Mesothelial cell of epicardium (in vitro differentiated cells): ENCODE data around the gene ALOX5. TPM values are rescaled to one million over a fixed set of nuclear protein-coding genes. Genes with fewer than 3 reads are reported as not detected.
"Not testable (repeated sequence)": the region's sequence is repeated elsewhere in the genome, so short reads cannot be mapped to it uniquely, and the experiment has no call there.

Experiments
- DNase-seq, 2 experiments: peaks; one replicate each; pipeline ENCODE4 v3.0.0; 2021; ENCODE audit warnings: low spot score in 2 of 2; ENCODE audit not compliant: unreplicated experiment in 2 of 2
- H3K27ac Mint-ChIP-seq: 2 replicates; pipeline ENCODE4 v1.8.0; 2021; ENCODE audit warnings: mixed read lengths
- H3K27me3 Mint-ChIP-seq: 2 replicates; pipeline ENCODE4 v1.8.0; 2021; ENCODE audit warnings: low read depth, mixed read lengths
- H3K36me3 Mint-ChIP-seq: 2 replicates; pipeline ENCODE4 v1.8.0; 2021; ENCODE audit warnings: mixed read lengths
- H3K4me1 Mint-ChIP-seq: 2 replicates; pipeline ENCODE4 v1.8.0; 2021; ENCODE audit warnings: mixed read lengths
- H3K4me3 Mint-ChIP-seq: 2 replicates; pipeline ENCODE4 v1.8.0; 2021; ENCODE audit warnings: mild to moderate bottlenecking, moderate library complexity, mixed read lengths
- H3K9me3 Mint-ChIP-seq: 2 replicates; pipeline ENCODE4 v1.8.0; 2021; ENCODE audit warnings: mixed read lengths
- CTCF ChIP-seq: fragments of 200-600 bp; sonication (generic); IDR thresholded peaks from one replicate; pipeline ENCODE4 v1.5.0; 2021; ENCODE audit warnings: antibody characterized with exemption; ENCODE audit not compliant: unreplicated experiment
- total RNA-seq: library from RNA; stranded (reverse); gene quantifications from 3 replicates; pipeline ENCODE4 v1.2.1, GENCODE V29; 2021

ALOX5 gene
- total RNA-seq, 1 donor from 2014 or later = 9.6 TPM

- Mint-ChIP-seq H3K9me3 (no peaks in the 10 kb centered on the region), H3K27ac (no peak overlapping the region)
- TF ChIP-seq CTCF = no peak
These were observed 34.7 kb downstream of the ALOX5 start for GRCh38 chr10:45408421-45409319.

GRCh38 chr10:45409347-45409746 lies 35.3 kb downstream of the ALOX5 start:
- not testable (repeated sequence) for H3K27ac Mint-ChIP-seq

More at GRCh38 chr10:45408421-45409319, 34.7 kb downstream of the ALOX5 start:
- DNase-seq = no peak
- Mint-ChIP-seq H3K4me1 (peaks cover 3% of the 10 kb centered on the region), H3K4me3 (no peak overlapping the region), H3K27me3 (peaks cover 50% of the 10 kb centered on the region), H3K36me3 (no peaks in the 10 kb centered on the region)

GRCh38 chr10:45409782-45410181 lies 35.8 kb downstream of the ALOX5 start:
- Mint-ChIP-seq H3K36me3 (no peaks in the 10 kb centered on the region), H3K27me3 (peaks cover 44% of the 10 kb centered on the region), H3K4me1 (peaks cover 3% of the 10 kb centered on the region), H3K4me3 (no peak overlapping the region), H3K27ac (no peak overlapping the region), H3K9me3 (no peaks in the 10 kb centered on the region)
- no peak for DNase-seq
- no peak for TF ChIP-seq CTCF

More at GRCh38 chr10:45409347-45409746, 35.3 kb downstream of the ALOX5 start:
- not testable (repeated sequence) for H3K4me1 Mint-ChIP-seq, DNase-seq, H3K36me3 Mint-ChIP-seq, H3K4me3 Mint-ChIP-seq, H3K9me3 Mint-ChIP-seq
- H3K27me3 Mint-ChIP-seq = peaks cover 47% of the 10 kb centered on the region

GRCh38 chr10:45410489-45410806 lies 36.4 kb downstream of the ALOX5 start:
- Mint-ChIP-seq H3K27me3 (peaks cover 41% of the 10 kb centered on the region), H3K36me3 (no peaks in the 10 kb centered on the region)
- no peak for DNase-seq

GRCh38 chr10:45410807-45411606 lies 37.0 kb downstream of the ALOX5 start:
- Mint-ChIP-seq H3K27me3 (peaks cover 36% of the 10 kb centered on the region), H3K4me3 (no peak overlapping the region), H3K27ac (no peak overlapping the region), H3K4me1 (peaks cover 3% of the 10 kb centered on the region), H3K9me3 (no peaks in the 10 kb centered on the region), H3K36me3 (no peaks in the 10 kb centered on the region)
- DNase-seq = no peak
- no peak for TF ChIP-seq CTCF

More at GRCh38 chr10:45410489-45410806, 36.4 kb downstream of the ALOX5 start:
- Mint-ChIP-seq H3K27ac (no peak overlapping the region), H3K4me1 (peaks cover 3% of the 10 kb centered on the region), H3K4me3 (no peak overlapping the region), H3K9me3 (no peaks in the 10 kb centered on the region)
- no peak for TF ChIP-seq CTCF

- Mint-ChIP-seq H3K4me3 (no peak overlapping the region), H3K27me3 (peaks cover 35% of the 10 kb centered on the region), H3K36me3 (no peaks in the 10 kb centered on the region), H3K4me1 (peaks cover 3% of the 10 kb centered on the region), H3K27ac (no peak overlapping the region), H3K9me3 (no peaks in the 10 kb centered on the region)
- no peak for TF ChIP-seq CTCF
- no peak for DNase-seq
These were observed 37.6 kb downstream of the ALOX5 start for GRCh38 chr10:45411607-45411940.

GRCh38 chr10:45415062-45415461 lies 41.0 kb downstream of the ALOX5 start:
- peaks cover 17% of the 10 kb centered on the region for H3K4me1 Mint-ChIP-seq
- H3K9me3 Mint-ChIP-seq = not testable (repeated sequence)

More at GRCh38 chr10:45415062-45415461, 41.0 kb downstream of the ALOX5 start:
- peaks cover 14% of the 10 kb centered on the region for H3K27me3 Mint-ChIP-seq
- DNase-seq, H3K27ac Mint-ChIP-seq, H3K4me3 Mint-ChIP-seq, H3K36me3 Mint-ChIP-seq: not testable (repeated sequence)
